B cell (primary cell): ENCODE data around the gene TFAP2E. TPM values are rescaled to one million over a fixed set of nuclear protein-coding genes. Genes with fewer than 3 reads are reported as not detected.

Source experiments
- ATAC-seq: fragments of 200-7000 bp; cut with Tn5 transposase; one replicate; pipeline ENCODE4 v1.10.0; 2021; ENCODE audit warnings: low read depth, mild to moderate bottlenecking, moderate number of reproducible peaks, moderate library complexity
- CTCF ChIA-PET: fragments of 350-600 bp; sonication (Branson Sonifier 250); formaldehyde crosslinking; loops from one replicate; lab custom pipeline; 2021; ENCODE audit warnings: antibody characterized with exemption, inconsistent platforms; lab: Charles Lee
- POLR2A ChIA-PET: fragments of 350-600 bp; sonication (Branson Sonifier 250); formaldehyde crosslinking; loops from one replicate; lab custom pipeline; 2021; ENCODE audit warnings: antibody characterized with exemption; lab: Charles Lee
- DNase-seq: peaks from one replicate; pipeline ENCODE4 v3.0.0; 2013
- H2AFZ ChIP-seq: 2 replicates; pipeline ENCODE4 v1.6.1; 2012; ENCODE audit warnings: mild to moderate bottlenecking, low read depth, low read length; ENCODE audit not compliant: insufficient read depth, poor library complexity, severe bottlenecking
- H3K27ac ChIP-seq, 2 donors: 1 replicate in 1 of 2; 2 replicates in 1 of 2; pipeline ENCODE4 v1.5.1; 2012 to 2013; ENCODE audit warnings: low read length in 2 of 2, mild to moderate bottlenecking in 2 of 2, moderate library complexity in 1 of 2
- H3K27me3 ChIP-seq, 4 experiments: fragments of 200-600 bp in 1 of 4; sonication (generic) in 1 of 4; replicated peaks in 1 of 4; 1 replicate in 2 of 4; 2 replicates in 2 of 4; pipeline versions ENCODE4 v1.6.1 to v1.7.0; 2013 to 2016; ENCODE audit warnings: low read length in 3 of 4, mild to moderate bottlenecking in 2 of 4, mixed read lengths in 1 of 4, moderate library complexity in 1 of 4; ENCODE audit not compliant: insufficient read depth in 4 of 4, control insufficient read depth in 3 of 4; ENCODE audit errors: control extremely low read depth in 1 of 4
- H3K36me3 ChIP-seq, 2 experiments: replicated peaks in 1 of 2; 1 replicate in 1 of 2; 2 replicates in 1 of 2; pipeline versions ENCODE4 v1.6.1 to v1.7.1; 2013; ENCODE audit warnings: low read length in 1 of 2; ENCODE audit not compliant: insufficient read depth in 2 of 2, control insufficient read depth in 1 of 2; ENCODE audit errors: control extremely low read depth in 1 of 2, extremely low read depth in 1 of 2
- H3K4me1 ChIP-seq, 2 donors: fragments of 200-600 bp in 1 of 2; sonication (generic) in 1 of 2; 1 replicate in 1 of 2; 2 replicates in 1 of 2; pipeline versions ENCODE4 v1.5.1 to v1.6.1; 2013 to 2017; ENCODE audit warnings: low read length in 2 of 2; ENCODE audit not compliant: control insufficient read depth in 2 of 2, insufficient read depth in 2 of 2
- H3K4me2 ChIP-seq: replicated peaks from 2 replicates; pipeline ENCODE3; 2012; ENCODE audit warnings: mild to moderate bottlenecking, low read depth, low read length; ENCODE audit not compliant: poor library complexity, severe bottlenecking
- H3K4me3 ChIP-seq, 5 experiments: fragments of 200-600 bp in 1 of 5; sonication (generic) in 1 of 5; 1 replicate in 3 of 5; 2 replicates in 2 of 5; pipeline versions ENCODE4 v1.5.1 to v1.7.0; 2011 to 2016; ENCODE audit warnings: low read length in 4 of 5, mild to moderate bottlenecking in 4 of 5, low read depth in 2 of 5, control low read depth in 1 of 5, moderate library complexity in 1 of 5; ENCODE audit not compliant: insufficient read depth in 1 of 5; ENCODE audit errors: control extremely low read depth in 1 of 5, extremely low read depth in 1 of 5
- H3K79me2 ChIP-seq: fragments of 200-600 bp; sonication (generic); one replicate; pipeline ENCODE4 v1.6.0; 2016; ENCODE audit warnings: low read length; ENCODE audit not compliant: control insufficient read depth, insufficient read depth
- H3K9ac ChIP-seq: fragments of 200-600 bp; sonication (generic); 2 replicates; pipeline ENCODE4 v1.6.1; 2017; ENCODE audit warnings: mild to moderate bottlenecking, low read length, moderate library complexity
- H3K9me3 ChIP-seq, 3 donors: one replicate each; pipeline versions ENCODE4 v1.6.1 to v1.7.1; 2013; ENCODE audit warnings: low read length in 2 of 3; ENCODE audit not compliant: control insufficient read depth in 2 of 3, insufficient read depth in 1 of 3; ENCODE audit errors: control extremely low read depth in 1 of 3
- H4K20me1 ChIP-seq: 2 replicates; pipeline ENCODE4 v1.6.0; 2012; ENCODE audit warnings: mild to moderate bottlenecking, low read length; ENCODE audit not compliant: insufficient read depth, control insufficient read depth, poor library complexity, severe bottlenecking
- H3K27ac Mint-ChIP-seq: one replicate; pipeline ENCODE4 v1.8.0; 2021; ENCODE audit warnings: mixed read lengths
- H3K27me3 Mint-ChIP-seq: one replicate; pipeline ENCODE4 v1.8.0; 2021; ENCODE audit warnings: mixed read lengths
- H3K4me1 Mint-ChIP-seq: one replicate; pipeline ENCODE4 v1.8.0; 2021; ENCODE audit warnings: mixed read lengths
- H3K4me3 Mint-ChIP-seq: one replicate; pipeline ENCODE4 v1.8.0; 2021; ENCODE audit warnings: mixed read lengths
- H3K9me3 Mint-ChIP-seq: one replicate; pipeline ENCODE4 v1.8.0; 2022; ENCODE audit warnings: mixed read lengths; ENCODE audit not compliant: insufficient read depth
- CTCF ChIP-seq: fragments of 200-600 bp; IDR thresholded peaks from one replicate; pipeline ENCODE4 v1.8.0; 2022; ENCODE audit warnings: antibody characterized with exemption, mild to moderate bottlenecking
- EZH2 ChIP-seq: IDR thresholded peaks from 2 replicates; pipeline ENCODE4 v1.6.1; 2012; ENCODE audit warnings: borderline replicate concordance, low read depth, mild to moderate bottlenecking, moderate library complexity, low read length; ENCODE audit not compliant: insufficient read depth, poor library complexity, severe bottlenecking
- WGBS: methylation state at CpG from one replicate; pipeline ENCODE4 v1.1.5; 2013; ENCODE audit warnings: missing lambda C conversion rate; ENCODE audit not compliant: insufficient coverage; 5-methylcytosine and 5-hydroxymethylcytosine counted together
- intact Hi-C: fragments of 100-400 bp; cut with micrococcal nuclease; formaldehyde crosslinking; loops from one replicate; pipeline ENCODE4 v1.10.0; 2022
- polyA plus RNA-seq: library from polyadenylated mRNA; depleted of rRNA; stranded (reverse); fragments of >200 nt; gene quantifications from 2 replicates; pipeline ENCODE4 v1.2.3, GENCODE V29; 2012
- total RNA-seq, 2 donors: library from RNA; stranded (reverse); fragments of 120-200 nt in 1 of 2; gene quantifications; 1 replicate in 1 of 2; 2 replicates in 1 of 2; pipeline versions ENCODE4 v1.2.3 to v1.2.4, GENCODE V29; 2013 to 2022

The TFAP2E gene
- total and polyA plus RNA-seq, 2 donors (not counting 1 experiment from before 2014, with no cell fraction given), result 2.3 to 4.5 TPM

DNA sequence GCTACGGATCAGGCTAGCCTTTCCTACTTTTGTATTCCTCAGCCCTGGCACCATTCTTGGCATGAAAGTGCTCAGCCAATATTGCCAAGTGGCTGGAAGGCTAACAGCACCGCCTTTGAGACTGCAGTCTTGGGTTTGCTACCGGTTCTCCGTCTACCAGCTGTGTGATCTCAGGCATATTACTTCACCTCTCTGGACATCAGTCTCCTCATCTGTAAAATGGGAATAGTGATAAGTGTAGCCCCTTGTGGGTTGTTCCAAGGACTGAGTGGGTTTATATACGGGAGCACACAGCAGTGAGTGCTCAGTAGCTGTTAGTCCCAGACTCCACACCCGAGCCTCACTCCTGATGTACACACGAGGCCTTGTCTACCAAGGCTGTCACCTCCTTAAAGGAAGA lies 13.7 kb downstream of the TFAP2E start:
- TF ChIP-seq EZH2, result no peak
- TF ChIP-seq CTCF, result no peak
- Mint-ChIP-seq H3K4me1 (no peaks in the 10 kb centered on the region), H3K27ac (no peak overlapping the region), H3K27me3 (no peaks in the 10 kb centered on the region), H3K9me3 (no peaks in the 10 kb centered on the region), H3K4me3 (no peak overlapping the region)
- no peaks in the 10 kb centered on the region for H3K4me1 ChIP-seq
- peaks cover 0 to 3% of the 10 kb centered on the region in 2 experiments for H3K36me3 ChIP-seq
- WGBS, result 91% methylated on average over 4 of the region's 7 CpGs
- no peak overlapping the region for H3K9ac ChIP-seq
- CTCF ChIA-PET, result interaction anchor here (1.6 kb wide), 1 partner anchor 19 kb away, joined by 7 read pairs; no protein-coding TSS in a partner anchor
- no peak overlapping the region for H3K4me3 ChIP-seq
- no peak for ATAC-seq
- no peak overlapping the region for H3K27ac ChIP-seq
- POLR2A ChIA-PET, result no interaction called here
- no peaks in the 10 kb centered on the region for H3K79me2 ChIP-seq
- H4K20me1 ChIP-seq, result no peaks in the 10 kb centered on the region
- DNase-seq, result no peak
- intact Hi-C loops, result no loop called here
- H3K9me3 ChIP-seq, result no peaks in the 10 kb centered on the region
- H2AFZ ChIP-seq, result no peak overlapping the region
- H3K27me3 ChIP-seq, result no peaks in the 10 kb centered on the region
- no peak overlapping the region for H3K4me2 ChIP-seq

- intact Hi-C loops, result no loop called here
- DNase-seq (no peak), ATAC-seq (no peak)
- WGBS, result 96% methylated on average over 3 of the region's 6 CpGs
- Histone ChIP-seq H3K4me3 (no peak overlapping the region), H3K27me3 (no peaks in the 10 kb centered on the region), H3K9ac (no peak overlapping the region), H3K27ac (no peak overlapping the region), H3K79me2 (no peaks in the 10 kb centered on the region), H3K36me3 (peaks cover 0 to 3% of the 10 kb centered on the region in 2 experiments), H3K4me1 (no peaks in the 10 kb centered on the region), H2AFZ (no peak overlapping the region), H4K20me1 (no peaks in the 10 kb centered on the region), H3K9me3 (no peaks in the 10 kb centered on the region), H3K4me2 (no peak overlapping the region)
- no peak for TF ChIP-seq EZH2
- no peak for TF ChIP-seq CTCF
- H3K4me3 Mint-ChIP-seq, result no peak overlapping the region
- H3K27ac Mint-ChIP-seq, result no peak overlapping the region
- ChIA-PET CTCF (interaction anchor here (0.5 kb wide), 1 partner anchor 391 kb away, joined by 3 read pairs; no protein-coding TSS in a partner anchor), POLR2A (no interaction called here)
- H3K27me3 Mint-ChIP-seq, result no peaks in the 10 kb centered on the region
- H3K4me1 Mint-ChIP-seq, result no peaks in the 10 kb centered on the region
- no peaks in the 10 kb centered on the region for H3K9me3 Mint-ChIP-seq
These were observed 14.6 kb downstream of the TFAP2E start for GRCh38 chr1:35587736-35588135.
